HG03442 (cell line): ENCODE measurements around the gene TBC1D9.

Source experiments
- ATAC-seq: cut with Tn5 transposase; IDR thresholded peaks from one replicate; pipeline ENCODE4 v1.9.1; 2021; ENCODE audit warnings: mild to moderate bottlenecking, moderate library complexity; ENCODE audit not compliant: unreplicated experiment

Gene TBC1D9

GRCh38 chr4:140697709-140698560 is 58.2 kb downstream of the TBC1D9 start:
- no peak for ATAC-seq

GRCh38 chr4:140695483-140695882 is 60.7 kb downstream of the TBC1D9 start:
- no peak for ATAC-seq

- no peak for ATAC-seq
These were observed 62.6 kb downstream of the TBC1D9 start for GRCh38 chr4:140693562-140693961.

- no peak for ATAC-seq
These were observed 64.8 kb downstream of the TBC1D9 start for GRCh38 chr4:140691369-140691768.

- no peak for ATAC-seq
These were observed 66.1 kb downstream of the TBC1D9 start for GRCh38 chr4:140690093-140690492.

- ATAC-seq, result no peak
These were observed 66.6 kb downstream of the TBC1D9 start for GRCh38 chr4:140689623-140690022.

GRCh38 chr4:140688711-140689598 is 67.2 kb downstream of the TBC1D9 start:
- no peak for ATAC-seq

GRCh38 chr4:140686796-140687195 is 69.4 kb downstream of the TBC1D9 start:
- ATAC-seq, result no peak

- no peak for ATAC-seq
These were observed 71.9 kb downstream of the TBC1D9 start for GRCh38 chr4:140684314-140684713.

GRCh38 chr4:140681201-140681600 is 75.0 kb downstream of the TBC1D9 start:
- ATAC-seq, result no peak

GRCh38 chr4:140680686-140681085 is 75.5 kb downstream of the TBC1D9 start:
- ATAC-seq, result no peak

- no peak for ATAC-seq
These were observed 76.6 kb downstream of the TBC1D9 start for GRCh38 chr4:140679576-140679975.

GRCh38 chr4:140675599-140676231 is 80.5 kb downstream of the TBC1D9 start:
- ATAC-seq, result no peak

GRCh38 chr4:140673729-140674128 is 82.5 kb downstream of the TBC1D9 start:
- ATAC-seq, result no peak

- ATAC-seq, result no peak
These were observed 83.8 kb downstream of the TBC1D9 start for GRCh38 chr4:140672416-140672815.

GRCh38 chr4:140668111-140668510 is 88.1 kb downstream of the TBC1D9 start:
- no peak for ATAC-seq

GRCh38 chr4:140666889-140667614 is 89.1 kb downstream of the TBC1D9 start:
- peak; percentile 48 for ATAC-seq

- ATAC-seq, result no peak
These were observed 93.9 kb downstream of the TBC1D9 start for GRCh38 chr4:140662082-140662869.

- ATAC-seq, result no peak
These were observed 94.6 kb downstream of the TBC1D9 start for GRCh38 chr4:140661550-140661949.
